Effector memory CD4-positive, alpha-beta T cell (primary cell): ENCODE results near the gene ASTN1.

Experiments
- DNase-seq, 3 donors: peaks; one replicate each; pipeline ENCODE4 v3.0.0-alpha.2; 2020
- H3K27ac ChIP-seq: 2 replicates; pipeline ENCODE4 v1.7.0; 2013; ENCODE audit warnings: mild to moderate bottlenecking, low read length, moderate library complexity; ENCODE audit not compliant: insufficient read depth, poor library complexity, severe bottlenecking
- H3K27me3 ChIP-seq: replicated peaks from 2 replicates; pipeline ENCODE4 v1.7.0; 2013; ENCODE audit warnings: mild to moderate bottlenecking, low read length; ENCODE audit not compliant: insufficient read depth, control insufficient read depth, poor library complexity, severe bottlenecking
- H3K36me3 ChIP-seq: 2 replicates; pipeline ENCODE4 v1.7.0; 2013; ENCODE audit warnings: mild to moderate bottlenecking, low read length, moderate library complexity; ENCODE audit not compliant: control insufficient read depth, insufficient read depth
- H3K4me1 ChIP-seq: 2 replicates; pipeline ENCODE4 v1.7.0; 2013; ENCODE audit warnings: low read length, mild to moderate bottlenecking; ENCODE audit not compliant: control insufficient read depth, insufficient read depth, poor library complexity, severe bottlenecking
- H3K4me3 ChIP-seq: 2 replicates; pipeline ENCODE4 v1.7.0; 2013; ENCODE audit warnings: low read length, low read depth, mild to moderate bottlenecking; ENCODE audit not compliant: insufficient read depth, poor library complexity, severe bottlenecking
- H3K9me3 ChIP-seq: 2 replicates; pipeline ENCODE4 v1.7.0; 2013; ENCODE audit warnings: mild to moderate bottlenecking, low read length, moderate library complexity; ENCODE audit not compliant: control insufficient read depth

ASTN1 gene

DNA sequence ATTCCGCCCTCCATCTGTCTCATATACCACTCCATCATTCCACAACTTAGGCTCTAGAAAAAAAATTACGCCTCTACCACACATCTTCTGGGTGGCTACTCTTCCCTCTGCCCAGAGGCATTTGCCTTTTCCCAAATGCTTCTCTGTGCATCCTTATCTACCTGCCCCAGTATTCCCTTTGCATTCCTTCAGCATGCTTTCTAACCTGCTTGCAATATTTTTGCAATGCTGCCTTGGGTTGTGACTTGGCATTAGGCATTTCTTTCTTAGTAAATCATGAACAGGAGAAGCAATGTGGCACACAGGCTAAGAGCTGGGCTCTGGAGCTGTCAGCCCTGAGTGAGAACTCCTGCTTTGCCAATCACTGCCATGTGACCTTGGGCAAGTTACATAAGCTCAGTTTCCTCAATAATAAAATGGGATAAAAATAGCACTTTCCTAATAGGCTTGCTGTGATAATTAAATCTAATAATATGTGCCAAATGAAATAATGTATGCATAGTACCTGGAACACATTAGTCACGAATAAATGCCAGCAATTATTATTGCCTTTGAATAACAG, 276.0 kb downstream of the ASTN1 start:
- no peak for DNase-seq
- Histone ChIP-seq H3K36me3 (no peaks in the 10 kb centered on the region), H3K27ac (no peak overlapping the region)

GRCh38 chr1:176885751-176886150, 278.8 kb downstream of the ASTN1 start:
- Histone ChIP-seq H3K4me1 (no peaks in the 10 kb centered on the region), H3K4me3 (no peak overlapping the region), H3K36me3 (no peaks in the 10 kb centered on the region), H3K9me3 (no peaks in the 10 kb centered on the region), H3K27ac (no peak overlapping the region), H3K27me3 (no peaks in the 10 kb centered on the region)
- DNase-seq, result no peak

More for the DNA sequence above, 276.0 kb downstream of the ASTN1 start:
- Histone ChIP-seq H3K4me3 (no peak overlapping the region), H3K4me1 (no peaks in the 10 kb centered on the region), H3K9me3 (no peaks in the 10 kb centered on the region), H3K27me3 (no peaks in the 10 kb centered on the region)

DNA sequence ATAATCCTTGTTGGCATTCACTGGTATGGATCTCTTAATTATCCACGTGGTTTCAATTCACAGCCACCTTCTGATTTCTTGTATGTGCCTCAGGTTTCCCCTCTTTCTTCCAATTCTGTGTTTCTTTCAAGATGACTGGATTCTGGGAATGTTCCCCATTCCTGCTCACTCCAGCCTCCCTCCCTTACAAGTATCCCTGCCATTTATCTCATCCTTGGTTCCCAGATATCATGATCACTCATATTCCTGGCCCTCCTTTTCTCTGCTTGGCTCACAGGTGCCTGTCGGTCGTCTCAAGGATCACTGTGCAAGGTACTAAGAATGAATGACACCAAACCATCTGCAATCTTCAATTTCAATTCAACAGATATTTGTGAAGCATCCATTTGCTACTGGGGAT, 279.2 kb downstream of the ASTN1 start:
- Histone ChIP-seq H3K36me3 (no peaks in the 10 kb centered on the region), H3K27me3 (no peaks in the 10 kb centered on the region), H3K9me3 (no peaks in the 10 kb centered on the region), H3K4me3 (no peak overlapping the region), H3K4me1 (no peaks in the 10 kb centered on the region), H3K27ac (no peak overlapping the region)
- DNase-seq, result no peak

DNA sequence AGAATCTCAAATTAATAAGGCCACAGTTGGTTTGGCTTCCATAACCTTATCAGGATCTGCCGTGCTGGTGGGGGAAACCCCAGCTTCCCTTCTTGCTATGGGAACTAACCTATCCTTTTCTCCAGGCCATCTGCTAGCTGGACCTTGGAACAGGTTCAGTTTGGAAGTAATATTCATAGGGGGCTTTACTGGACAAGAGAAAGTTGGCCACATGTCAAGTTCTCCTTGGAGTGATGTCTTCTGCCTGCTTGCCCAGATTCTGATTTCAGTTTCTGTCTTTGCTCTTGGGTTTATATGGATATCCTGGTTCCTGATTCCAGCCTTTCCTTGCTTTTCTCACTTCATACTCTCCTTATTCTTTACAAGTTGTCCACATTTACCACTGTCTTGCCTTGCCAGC, 279.6 kb downstream of the ASTN1 start:
- no peak overlapping the region for H3K4me3 ChIP-seq
- no peak overlapping the region for H3K27ac ChIP-seq
- H3K36me3 ChIP-seq, result no peaks in the 10 kb centered on the region
- H3K9me3 ChIP-seq, result no peaks in the 10 kb centered on the region
- H3K4me1 ChIP-seq, result no peaks in the 10 kb centered on the region
- no peak for DNase-seq
- H3K27me3 ChIP-seq, result no peaks in the 10 kb centered on the region

- DNase-seq, result no peak
- Histone ChIP-seq H3K9me3 (no peaks in the 10 kb centered on the region), H3K36me3 (no peaks in the 10 kb centered on the region), H3K4me3 (no peak overlapping the region), H3K27ac (no peak overlapping the region), H3K27me3 (no peaks in the 10 kb centered on the region), H3K4me1 (no peaks in the 10 kb centered on the region)
These were observed 280.2 kb downstream of the ASTN1 start for GRCh38 chr1:176884286-176884685.

DNA sequence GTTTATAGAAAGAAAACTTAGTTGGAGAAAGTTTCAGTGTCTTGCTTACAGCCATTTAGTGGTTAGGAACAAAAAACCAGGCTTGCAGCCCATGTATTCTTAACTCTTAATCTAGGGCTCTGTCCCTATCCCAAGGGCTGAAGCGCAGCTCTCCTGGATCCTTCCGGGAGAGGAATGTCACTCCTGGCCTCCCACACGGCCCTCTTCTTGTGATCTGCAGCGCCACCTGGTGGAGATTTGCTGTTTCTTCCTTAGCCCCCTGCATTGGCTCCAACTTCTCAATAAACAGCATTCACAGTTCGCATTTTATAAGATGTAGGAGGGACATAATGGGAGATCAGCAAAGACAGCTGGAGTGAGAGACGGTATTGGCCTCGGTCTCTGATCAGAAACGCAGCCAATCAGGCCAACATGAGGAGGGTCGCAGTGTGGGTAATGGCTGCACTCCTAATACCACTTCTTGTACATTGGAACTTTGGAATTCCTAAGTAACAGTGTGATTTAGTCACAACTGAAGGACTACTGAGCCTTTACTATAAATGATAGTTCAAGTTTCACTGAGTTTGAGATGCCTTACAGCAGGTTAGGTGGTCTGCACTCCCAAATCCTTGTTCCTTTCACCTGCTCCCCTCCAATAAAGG, 283.4 kb downstream of the ASTN1 start:
- Histone ChIP-seq H3K27ac (no peak overlapping the region), H3K9me3 (no peaks in the 10 kb centered on the region), H3K36me3 (no peaks in the 10 kb centered on the region), H3K4me1 (no peaks in the 10 kb centered on the region), H3K4me3 (no peak overlapping the region), H3K27me3 (no peaks in the 10 kb centered on the region)
- DNase-seq, result no peak

DNA sequence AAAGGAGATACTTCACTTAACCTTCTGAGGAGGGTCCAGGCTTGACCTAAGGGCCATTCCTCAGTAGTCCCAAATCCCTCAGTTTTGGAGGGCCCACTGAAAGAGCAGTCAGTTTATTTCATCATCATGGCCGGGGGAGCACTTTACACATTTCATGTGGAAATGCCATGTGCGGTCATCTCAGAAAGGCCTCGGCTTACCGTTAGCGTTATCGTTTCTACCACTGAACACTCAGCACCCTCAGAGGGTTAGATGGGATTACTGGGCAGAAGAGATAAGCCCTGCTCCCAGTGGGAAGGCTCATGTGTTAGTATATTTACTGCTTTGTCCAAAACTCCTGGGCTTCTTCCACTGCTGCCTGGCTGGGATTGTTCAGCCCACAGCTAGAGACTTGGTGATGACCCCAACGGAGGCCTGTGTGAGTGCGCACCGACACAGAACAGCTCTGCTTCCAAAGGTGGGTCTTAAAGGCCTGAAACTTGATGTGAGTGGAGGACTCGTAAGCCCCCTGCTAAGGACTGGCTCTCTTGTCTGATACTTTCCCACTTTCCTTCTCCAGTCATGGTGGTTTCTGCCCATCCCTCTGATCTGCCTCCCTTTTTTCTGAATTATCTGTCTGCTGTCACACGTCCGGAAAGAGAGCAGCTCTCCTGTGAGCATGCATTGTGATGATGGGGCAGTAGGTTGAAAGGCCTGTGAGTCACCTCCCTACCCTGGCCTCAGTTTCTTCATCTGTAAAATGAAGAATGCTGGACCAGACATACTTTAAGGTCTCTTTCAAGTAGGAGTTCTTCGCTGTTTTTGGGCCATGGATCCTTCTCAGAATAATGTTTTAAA, 284.5 kb downstream of the ASTN1 start:
- no peak overlapping the region for H3K27ac ChIP-seq
- no peaks in the 10 kb centered on the region for H3K9me3 ChIP-seq
- H3K4me3 ChIP-seq, result no peak overlapping the region
- no peak for DNase-seq
- no peaks in the 10 kb centered on the region for H3K4me1 ChIP-seq
- H3K36me3 ChIP-seq, result no peaks in the 10 kb centered on the region
- no peaks in the 10 kb centered on the region for H3K27me3 ChIP-seq

GRCh38 chr1:176878750-176879536, 285.6 kb downstream of the ASTN1 start:
- Histone ChIP-seq H3K9me3 (no peaks in the 10 kb centered on the region), H3K4me3 (no peak overlapping the region), H3K27ac (no peak overlapping the region), H3K36me3 (no peaks in the 10 kb centered on the region), H3K4me1 (no peaks in the 10 kb centered on the region), H3K27me3 (no peaks in the 10 kb centered on the region)
- no peak for DNase-seq

DNA sequence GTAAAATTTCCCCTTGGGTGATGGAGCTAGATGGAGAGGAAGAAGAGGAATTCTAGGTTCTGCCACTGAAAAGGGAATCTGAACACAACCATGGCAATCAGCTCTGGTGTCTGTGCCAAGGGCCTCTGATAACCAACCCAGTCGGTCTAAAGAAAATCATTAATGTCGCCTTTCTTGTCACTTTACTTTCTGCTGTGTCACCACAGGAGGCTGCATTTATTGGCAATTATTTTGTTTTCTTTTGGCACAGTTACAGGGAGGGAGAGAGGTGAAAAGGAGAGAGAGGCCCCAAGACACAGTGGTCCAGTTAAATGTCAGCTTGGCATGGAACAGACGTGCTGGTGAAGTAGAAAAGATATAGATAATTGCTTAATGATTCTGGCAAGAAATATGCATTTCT, 287.0 kb downstream of the ASTN1 start:
- Histone ChIP-seq H3K4me1 (no peaks in the 10 kb centered on the region), H3K4me3 (no peak overlapping the region), H3K27me3 (no peaks in the 10 kb centered on the region), H3K9me3 (no peaks in the 10 kb centered on the region), H3K27ac (no peak overlapping the region), H3K36me3 (no peaks in the 10 kb centered on the region)
- DNase-seq, result no peak
